ENCODE measurements around the gene LRG1. TPM values are rescaled to one million over a fixed set of nuclear protein-coding genes. Genes with fewer than 3 reads are reported as not detected.

Gene LRG1
- total and polyA plus RNA-seq, 10 of the 15 experiments (the other 5 are each of a cell fraction or from before 2014, with no cell fraction given): 0.29 to 4.7 (median 0.58) TPM

DNA sequence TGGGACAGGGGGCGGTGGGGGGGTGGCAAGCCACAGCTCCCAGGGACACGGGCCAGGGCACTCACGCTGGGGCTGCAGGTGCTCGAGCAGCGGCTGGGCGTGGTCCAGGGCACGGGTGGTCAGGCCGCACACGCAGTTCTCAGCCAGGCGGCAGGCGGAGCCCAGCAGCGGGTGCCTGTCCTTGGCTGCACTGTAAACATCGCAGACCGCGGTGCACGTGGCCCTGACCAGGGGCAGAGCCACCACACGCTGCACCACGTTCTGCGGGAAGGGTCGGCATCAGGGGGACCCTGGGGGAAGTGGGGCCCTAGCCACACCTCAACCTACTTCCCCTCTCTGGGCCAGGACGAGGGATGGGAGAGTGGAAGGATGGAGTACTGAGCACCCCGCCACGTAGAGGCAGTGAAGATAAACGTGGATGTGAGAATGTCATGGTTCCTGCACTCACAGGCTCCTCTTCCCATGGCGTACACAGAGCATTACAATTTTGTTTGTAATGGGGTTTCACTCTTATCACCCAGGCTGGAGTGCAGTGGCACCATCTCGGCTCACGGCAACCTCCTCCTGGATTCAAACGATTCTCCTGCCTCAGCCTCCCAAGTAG lies 8.2 kb downstream of the LRG1 start:
- no peak overlapping the region for H3K4me2 ChIP-seq (ENCODE audit: control insufficient read depth, insufficient read depth)
- no peaks in the 10 kb centered on the region for H3K79me2 ChIP-seq (ENCODE audit: control insufficient read depth, insufficient read depth, low read length)
- TF ChIP-seq RFX5 (IDR thresholded peaks at IDR 0.05; ENCODE audit: low read depth, low read length): no peak
- TF ChIP-seq, protein P1, sequence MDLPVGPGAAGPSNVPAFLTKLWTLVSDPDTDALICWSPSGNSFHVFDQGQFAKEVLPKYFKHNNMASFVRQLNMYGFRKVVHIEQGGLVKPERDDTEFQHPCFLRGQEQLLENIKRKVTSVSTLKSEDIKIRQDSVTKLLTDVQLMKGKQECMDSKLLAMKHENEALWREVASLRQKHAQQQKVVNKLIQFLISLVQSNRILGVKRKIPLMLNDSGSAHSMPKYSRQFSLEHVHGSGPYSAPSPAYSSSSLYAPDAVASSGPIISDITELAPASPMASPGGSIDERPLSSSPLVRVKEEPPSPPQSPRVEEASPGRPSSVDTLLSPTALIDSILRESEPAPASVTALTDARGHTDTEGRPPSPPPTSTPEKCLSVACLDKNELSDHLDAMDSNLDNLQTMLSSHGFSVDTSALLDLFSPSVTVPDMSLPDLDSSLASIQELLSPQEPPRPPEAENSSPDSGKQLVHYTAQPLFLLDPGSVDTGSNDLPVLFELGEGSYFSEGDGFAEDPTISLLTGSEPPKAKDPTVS (IDR thresholded peaks at IDR 0.05; ENCODE audit: low read depth, low read length): no peak
- TF ChIP-seq MXI1 (IDR thresholded peaks at IDR 0.05; ENCODE audit: low read depth, low read length): no peak
- TF ChIP-seq ZNF207 (IDR thresholded peaks at IDR 0.05; ENCODE audit: borderline replicate concordance): no peak
- TF ChIP-seq TCF3 (IDR thresholded peaks at IDR 0.05; ENCODE audit: borderline replicate concordance, insufficient read depth, low read depth, low read length): no peak
- TF ChIP-seq, protein P2, sequence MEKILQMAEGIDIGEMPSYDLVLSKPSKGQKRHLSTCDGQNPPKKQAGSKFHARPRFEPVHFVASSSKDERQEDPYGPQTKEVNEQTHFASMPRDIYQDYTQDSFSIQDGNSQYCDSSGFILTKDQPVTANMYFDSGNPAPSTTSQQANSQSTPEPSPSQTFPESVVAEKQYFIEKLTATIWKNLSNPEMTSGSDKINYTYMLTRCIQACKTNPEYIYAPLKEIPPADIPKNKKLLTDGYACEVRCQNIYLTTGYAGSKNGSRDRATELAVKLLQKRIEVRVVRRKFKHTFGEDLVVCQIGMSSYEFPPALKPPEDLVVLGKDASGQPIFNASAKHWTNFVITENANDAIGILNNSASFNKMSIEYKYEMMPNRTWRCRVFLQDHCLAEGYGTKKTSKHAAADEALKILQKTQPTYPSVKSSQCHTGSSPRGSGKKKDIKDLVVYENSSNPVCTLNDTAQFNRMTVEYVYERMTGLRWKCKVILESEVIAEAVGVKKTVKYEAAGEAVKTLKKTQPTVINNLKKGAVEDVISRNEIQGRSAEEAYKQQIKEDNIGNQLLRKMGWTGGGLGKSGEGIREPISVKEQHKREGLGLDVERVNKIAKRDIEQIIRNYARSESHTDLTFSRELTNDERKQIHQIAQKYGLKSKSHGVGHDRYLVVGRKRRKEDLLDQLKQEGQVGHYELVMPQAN (conservative IDR thresholded peaks at IDR 0.05): no peak
- SMC1A ChIA-PET (ENCODE audit: uncharacterized antibody, unreplicated experiment): no interaction called here
- H3K4me1 ChIP-seq (ENCODE audit: control insufficient read depth, insufficient read depth, low read length): no peaks in the 10 kb centered on the region
- H3K4me3 ChIP-seq: no peak overlapping the region
- H2AFZ ChIP-seq (ENCODE audit: control insufficient read depth, low read depth, low read length): no peak overlapping the region
- intact Hi-C loops (cut with micrococcal nuclease; ENCODE audit: unreplicated experiment) (no loop called here), in situ Hi-C loops (cut with MboI) (no loop called here)
- no peaks in the 10 kb centered on the region for H4K20me1 ChIP-seq (ENCODE audit: control insufficient read depth, insufficient read depth)
- CTCF ChIA-PET: no interaction called here
- RAD21 ChIA-PET (ENCODE audit: unreplicated experiment): no interaction called here
- H3K36me3 ChIP-seq (ENCODE audit: control insufficient read depth in 2 of 2, insufficient read depth in 2 of 2, low read length in 1 of 2): no peaks in the 10 kb centered on the region
- BruUV-seq (replicated peaks): no TSS peak
- no peak overlapping the region for H3K9ac ChIP-seq (ENCODE audit: control insufficient read depth, insufficient read depth, low read length)
- ATAC-seq (no peak), FAIRE-seq (no peak), DNase-seq (ENCODE audit: low read depth, low spot score) (no peak)
- H3K9me3 ChIP-seq (replicated peaks; ENCODE audit: control insufficient read depth, insufficient read depth, low read length): no peaks in the 10 kb centered on the region; the same call in 2 of the 3 replicates
- no peak overlapping the region for H3K27ac ChIP-seq (ENCODE audit: control insufficient read depth, insufficient read depth)
- WGBS (ENCODE audit: insufficient coverage, insufficient replicate concordance, low lambda C conversion rate, missing lambda C conversion rate): 38% methylated on average over 27 of the region's 28 CpGs
- H3K27me3 ChIP-seq (replicated peaks in 1 of 2; ENCODE audit: control insufficient read depth in 2 of 2, insufficient read depth in 2 of 2, low read length in 1 of 2): no peaks in the 10 kb centered on the region; a peak in 1 of 4 replicates
- POLR2A ChIA-PET: no interaction called here
